Tibial artery (tissue), 4 donors: ENCODE results near the gene TCAIM.
A peak's percentile ranks its signal among the peaks of the same experiment; 100 is the strongest.
"Not testable (repeated sequence)": the region's sequence is repeated elsewhere in the genome, so short reads cannot be mapped to it uniquely, and the experiment has no call there.

ENCODE experiments used
- DNase-seq, 2 donors: peaks; one replicate each; pipeline ENCODE4 v3.0.0-alpha.2; 2019
- H3K27ac ChIP-seq, 2 donors: fragments of 200-600 bp; sonication (generic) in 1 of 2; 1 replicate in 1 of 2; 2 replicates in 1 of 2; pipeline ENCODE4 v1.5.1; 2018 to 2019; ENCODE audit warnings: mild to moderate bottlenecking in 1 of 2
- H3K27me3 ChIP-seq, 2 donors: fragments of 200-600 bp; sonication (generic) in 1 of 2; one replicate each; pipeline versions ENCODE4 v1.5.1 to v1.6.0; 2016 to 2019
- H3K36me3 ChIP-seq, 3 donors: fragments of 200-600 bp; sonication (generic) in 2 of 3; one replicate each; pipeline ENCODE4 v1.5.1; 2016 to 2019; ENCODE audit warnings: mild to moderate bottlenecking in 2 of 3
- H3K4me1 ChIP-seq, 4 donors: fragments of 200-600 bp; sonication (generic) in 2 of 4; 1 replicate in 3 of 4; 2 replicates in 1 of 4; pipeline ENCODE4 v1.5.1; 2016 to 2019
- H3K4me3 ChIP-seq, 2 donors: fragments of 200-600 bp; sonication (generic) in 1 of 2; 1 replicate in 1 of 2; 2 replicates in 1 of 2; pipeline ENCODE4 v1.5.1; 2018 to 2019; ENCODE audit warnings: mild to moderate bottlenecking in 2 of 2
- H3K9me3 ChIP-seq, 3 donors: fragments of 200-600 bp; sonication (generic) in 1 of 3; one replicate each; pipeline ENCODE4 v1.5.1; 2016 to 2019
- intact Hi-C: fragments of 100-400 bp; cut with DNase I; formaldehyde crosslinking; loops from one replicate; pipeline ENCODE4 v1.15.0; 2023; ENCODE audit warnings: low total_unique reads
- TF ChIP-seq, protein P1 (sequence below), 2 experiments: fragments of 200-600 bp in 1 of 2; fragments of 450-650 bp in 1 of 2; IDR thresholded peaks; one replicate each; pipeline ENCODE4 v1.5.1; 2017 to 2019; ENCODE audit warnings: antibody characterized with exemption in 2 of 2, mild to moderate bottlenecking in 1 of 2, moderate library complexity in 1 of 2

The TCAIM gene

DNA sequence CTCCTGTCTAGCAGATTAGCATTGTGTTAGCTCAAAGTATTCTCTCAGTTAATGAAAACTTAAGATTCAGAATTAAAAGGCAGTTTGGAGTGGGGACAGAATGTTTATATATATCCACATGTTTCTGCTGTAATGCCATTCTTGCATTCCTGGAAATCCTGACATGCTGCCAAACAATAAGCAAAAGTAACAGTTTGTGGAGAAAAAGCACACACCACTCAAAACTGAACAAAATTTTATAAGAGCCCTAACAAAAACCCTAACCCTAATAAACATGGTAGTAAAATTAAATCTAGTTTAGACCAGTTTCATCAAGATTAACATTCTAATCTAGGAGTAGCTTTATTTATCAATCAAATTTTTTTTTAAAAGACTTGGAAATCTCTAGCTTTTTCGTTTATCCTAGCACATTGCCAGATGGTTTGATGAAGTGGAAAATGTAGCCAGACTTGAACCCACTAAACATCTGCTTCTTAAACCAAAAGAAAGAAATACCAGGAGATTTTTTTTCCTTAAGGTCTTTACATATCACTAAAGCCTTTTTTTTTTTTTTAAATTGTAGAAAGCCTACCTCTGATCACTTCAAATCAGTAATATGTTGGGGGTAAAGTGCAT lies 3.7 kb downstream of the TCAIM start:
- intact Hi-C loops: no loop called here
- H3K9me3 ChIP-seq: no peaks in the 10 kb centered on the region
- H3K27me3 ChIP-seq: no peaks in the 10 kb centered on the region
- peaks cover 0 to 55% (median 26%) of the 10 kb centered on the region in 4 donors for H3K4me1 ChIP-seq
- no peak overlapping the region for H3K4me3 ChIP-seq
- TF ChIP-seq, protein P1, sequence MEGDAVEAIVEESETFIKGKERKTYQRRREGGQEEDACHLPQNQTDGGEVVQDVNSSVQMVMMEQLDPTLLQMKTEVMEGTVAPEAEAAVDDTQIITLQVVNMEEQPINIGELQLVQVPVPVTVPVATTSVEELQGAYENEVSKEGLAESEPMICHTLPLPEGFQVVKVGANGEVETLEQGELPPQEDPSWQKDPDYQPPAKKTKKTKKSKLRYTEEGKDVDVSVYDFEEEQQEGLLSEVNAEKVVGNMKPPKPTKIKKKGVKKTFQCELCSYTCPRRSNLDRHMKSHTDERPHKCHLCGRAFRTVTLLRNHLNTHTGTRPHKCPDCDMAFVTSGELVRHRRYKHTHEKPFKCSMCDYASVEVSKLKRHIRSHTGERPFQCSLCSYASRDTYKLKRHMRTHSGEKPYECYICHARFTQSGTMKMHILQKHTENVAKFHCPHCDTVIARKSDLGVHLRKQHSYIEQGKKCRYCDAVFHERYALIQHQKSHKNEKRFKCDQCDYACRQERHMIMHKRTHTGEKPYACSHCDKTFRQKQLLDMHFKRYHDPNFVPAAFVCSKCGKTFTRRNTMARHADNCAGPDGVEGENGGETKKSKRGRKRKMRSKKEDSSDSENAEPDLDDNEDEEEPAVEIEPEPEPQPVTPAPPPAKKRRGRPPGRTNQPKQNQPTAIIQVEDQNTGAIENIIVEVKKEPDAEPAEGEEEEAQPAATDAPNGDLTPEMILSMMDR (IDR thresholded peaks at IDR 0.05): no peak
- no peak for DNase-seq
- H3K36me3 ChIP-seq: no peaks in the 10 kb centered on the region
- peak overlapping the region; percentile 47 to 68 for H3K27ac ChIP-seq

DNA sequence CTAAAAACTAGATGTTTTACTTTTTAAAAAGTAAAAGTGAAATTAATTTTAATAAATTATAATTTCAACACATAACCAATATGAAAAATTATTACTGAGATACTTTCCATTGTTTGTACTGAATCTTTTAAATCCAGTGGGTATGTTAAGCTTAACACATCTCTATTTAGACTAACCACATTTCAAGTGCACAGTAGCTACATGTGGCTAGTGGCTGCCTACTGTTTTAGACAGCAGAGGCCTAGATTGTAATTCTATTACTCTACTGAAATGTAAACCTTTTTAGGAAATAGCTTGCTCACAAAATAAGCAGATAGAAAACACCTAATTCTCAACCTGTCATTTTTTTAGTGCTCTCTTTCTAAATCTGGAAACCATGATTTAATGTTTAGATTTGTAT lies 4.9 kb downstream of the TCAIM start:
- H3K36me3 ChIP-seq: no peaks in the 10 kb centered on the region
- intact Hi-C loops: no loop called here
- peaks cover 0 to 54% (median 24%) of the 10 kb centered on the region in 4 donors for H3K4me1 ChIP-seq
- TF ChIP-seq, protein P1 (IDR thresholded peaks at IDR 0.05): no peak
- H3K9me3 ChIP-seq: no peaks in the 10 kb centered on the region
- H3K27me3 ChIP-seq: no peaks in the 10 kb centered on the region
- DNase-seq: no peak
- H3K4me3 ChIP-seq: no peak overlapping the region
- peak overlapping the region in 1 of 2 donors; percentile 68 for H3K27ac ChIP-seq

DNA sequence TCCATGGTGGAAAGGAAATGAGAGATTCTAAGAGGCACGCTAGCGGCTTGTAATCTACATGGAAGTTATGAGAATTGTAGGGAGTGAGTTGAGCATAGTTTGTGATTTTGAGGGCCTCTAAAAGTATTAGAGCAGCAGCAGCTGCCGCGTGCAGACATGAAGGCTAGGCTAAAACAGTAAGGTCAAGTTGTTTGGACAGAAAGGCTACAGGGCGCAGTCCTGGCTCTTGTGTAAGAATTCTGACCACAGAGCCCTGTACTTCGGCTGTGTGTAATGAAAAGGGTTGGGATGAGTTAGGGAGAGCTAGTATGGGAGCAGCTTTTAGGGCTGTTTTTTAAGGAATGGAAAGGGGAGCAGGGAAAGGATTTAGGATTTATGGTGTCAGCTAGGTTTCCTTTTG lies 8.0 kb downstream of the TCAIM start:
- intact Hi-C loops, H3K4me3 ChIP-seq, DNase-seq, H3K9me3 ChIP-seq, H3K27me3 ChIP-seq, H3K27ac ChIP-seq, H3K36me3 ChIP-seq: not testable (repeated sequence)
- peaks cover 0 to 33% (median 11%) of the 10 kb centered on the region in 4 donors for H3K4me1 ChIP-seq

DNA sequence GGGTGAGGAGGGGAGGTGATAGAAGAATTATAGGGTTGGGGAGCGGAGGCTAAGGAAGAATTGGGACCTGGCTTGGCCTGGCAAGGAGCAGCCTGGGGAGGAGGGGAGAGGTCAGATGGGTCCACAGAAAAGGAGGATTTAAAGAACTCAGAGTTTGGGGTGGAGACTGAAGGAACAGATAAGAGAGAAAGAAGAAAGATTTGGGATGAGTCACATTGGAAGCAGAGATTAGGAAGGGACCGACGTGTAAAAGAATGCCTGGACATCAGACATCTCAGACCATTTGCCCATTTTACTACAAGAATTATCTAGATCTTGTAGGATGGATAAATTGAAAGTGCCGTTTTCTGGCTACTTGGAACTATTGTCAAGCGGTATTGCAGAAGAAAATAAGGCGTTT lies 10.4 kb downstream of the TCAIM start:
- Histone ChIP-seq H3K36me3 (peaks cover 0 to 6% (median 0%) of the 10 kb centered on the region in 3 donors), H3K27me3 (no peaks in the 10 kb centered on the region), H3K4me1 (peaks cover 0 to 10% (median 3%) of the 10 kb centered on the region in 4 donors), H3K27ac (no peak overlapping the region), H3K9me3 (no peaks in the 10 kb centered on the region), H3K4me3 (no peak overlapping the region)
- TF ChIP-seq, protein P1 (IDR thresholded peaks at IDR 0.05): no peak
- intact Hi-C loops: no loop called here
- DNase-seq: no peak

DNA sequence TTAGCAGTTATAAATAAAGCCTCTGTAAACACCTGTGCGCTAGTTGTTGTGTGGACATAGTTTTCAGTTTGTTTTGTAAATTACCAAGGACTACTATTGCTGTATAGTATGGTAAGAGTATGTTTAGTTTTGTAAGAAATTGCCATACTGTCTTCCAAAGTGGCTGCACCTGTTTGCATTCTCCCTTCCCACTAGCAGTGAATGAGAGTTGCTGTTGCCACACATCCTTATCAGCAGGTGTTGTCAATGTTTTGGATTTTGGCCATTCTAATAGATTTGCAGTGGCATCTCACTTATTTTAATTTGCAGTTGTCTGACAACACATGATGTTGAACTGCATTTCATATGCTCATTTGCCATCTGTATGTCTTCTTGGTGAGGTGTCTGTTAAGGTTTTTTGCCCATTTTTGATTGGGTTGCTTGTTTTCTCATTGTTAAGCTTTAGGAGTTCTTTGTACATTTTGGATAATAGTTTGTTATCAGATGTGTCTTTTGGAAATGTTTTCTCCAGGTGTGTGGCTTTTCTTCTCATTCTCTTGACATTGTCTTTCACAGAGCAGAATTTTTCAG lies 14.9 kb downstream of the TCAIM start:
- TF ChIP-seq, protein P1 (IDR thresholded peaks at IDR 0.05): no peak
- H3K4me3 ChIP-seq: no peak overlapping the region
- intact Hi-C loops: no loop called here
- peaks cover 0 to 6% (median 0%) of the 10 kb centered on the region in 3 donors for H3K36me3 ChIP-seq
- no peaks in the 10 kb centered on the region for H3K27me3 ChIP-seq
- H3K27ac ChIP-seq: no peak overlapping the region
- peaks cover 0 to 19% (median 13%) of the 10 kb centered on the region in 4 donors for H3K4me1 ChIP-seq
- H3K9me3 ChIP-seq: no peaks in the 10 kb centered on the region
- DNase-seq: no peak

DNA sequence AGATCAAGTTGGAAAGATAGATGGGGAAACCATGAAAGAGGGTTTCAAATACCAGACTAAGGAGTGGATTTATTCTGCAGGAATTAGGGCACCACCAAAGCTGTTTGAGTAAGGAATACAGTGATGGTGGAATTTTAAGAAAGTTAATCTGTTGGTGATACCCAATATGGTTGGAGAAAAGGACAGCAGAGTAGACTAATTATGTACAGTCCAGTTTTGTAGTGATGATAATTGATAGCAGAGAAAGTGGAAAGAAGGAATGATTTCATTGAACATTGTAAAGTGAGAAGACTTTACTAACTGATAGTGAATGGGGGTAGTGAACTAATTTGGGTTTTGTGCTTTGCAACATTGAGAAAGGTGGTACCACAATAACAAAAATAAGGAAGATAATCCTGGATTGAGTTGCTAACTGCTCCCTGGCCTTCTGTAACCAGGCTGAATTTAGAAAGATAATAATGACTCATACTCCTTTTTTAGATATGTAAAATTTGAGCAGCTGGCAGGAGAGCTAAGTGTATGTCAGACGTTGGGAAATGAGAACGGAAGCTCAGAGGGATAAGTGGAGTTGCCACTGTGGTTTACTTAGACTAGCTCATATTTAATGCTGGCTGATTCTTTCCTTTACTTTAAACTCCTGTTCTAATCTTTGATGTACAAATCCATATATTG lies 16.9 kb downstream of the TCAIM start:
- intact Hi-C loops: no loop called here
- H3K4me1 ChIP-seq: peaks cover 0 to 19% (median 16%) of the 10 kb centered on the region in 4 donors
- peak overlapping the region; percentile 66 to 67 for H3K27ac ChIP-seq
- TF ChIP-seq, protein P1 (IDR thresholded peaks at IDR 0.05): no peak
- no peaks in the 10 kb centered on the region for H3K27me3 ChIP-seq
- no peak overlapping the region for H3K4me3 ChIP-seq
- peak in 1 of 2 donors; percentile 25 for DNase-seq
- no peaks in the 10 kb centered on the region for H3K9me3 ChIP-seq
- H3K36me3 ChIP-seq: peaks cover 0 to 7% (median 6%) of the 10 kb centered on the region in 3 donors
